HFF-Myc (cell line): ENCODE data around the gene ZMIZ1.

Experiments used
- DNase-seq: peaks from one replicate; pipeline ENCODE4 v3.0.0-alpha.2; 2011; ENCODE audit warnings: low read depth; ENCODE audit errors: extremely low read depth
- H3K4me3 ChIP-seq: replicated peaks from 2 replicates; pipeline ENCODE4 v1.5.1; 2011; ENCODE audit warnings: low read depth, mild to moderate bottlenecking, control low read depth, low read length
- TF ChIP-seq, protein P1 (sequence below): IDR thresholded peaks from 2 replicates; pipeline ENCODE4 v1.5.1; 2012; ENCODE audit warnings: mild to moderate bottlenecking, low read depth, low read length, control low read depth; ENCODE audit errors: missing control alignments

ZMIZ1 gene

DNA sequence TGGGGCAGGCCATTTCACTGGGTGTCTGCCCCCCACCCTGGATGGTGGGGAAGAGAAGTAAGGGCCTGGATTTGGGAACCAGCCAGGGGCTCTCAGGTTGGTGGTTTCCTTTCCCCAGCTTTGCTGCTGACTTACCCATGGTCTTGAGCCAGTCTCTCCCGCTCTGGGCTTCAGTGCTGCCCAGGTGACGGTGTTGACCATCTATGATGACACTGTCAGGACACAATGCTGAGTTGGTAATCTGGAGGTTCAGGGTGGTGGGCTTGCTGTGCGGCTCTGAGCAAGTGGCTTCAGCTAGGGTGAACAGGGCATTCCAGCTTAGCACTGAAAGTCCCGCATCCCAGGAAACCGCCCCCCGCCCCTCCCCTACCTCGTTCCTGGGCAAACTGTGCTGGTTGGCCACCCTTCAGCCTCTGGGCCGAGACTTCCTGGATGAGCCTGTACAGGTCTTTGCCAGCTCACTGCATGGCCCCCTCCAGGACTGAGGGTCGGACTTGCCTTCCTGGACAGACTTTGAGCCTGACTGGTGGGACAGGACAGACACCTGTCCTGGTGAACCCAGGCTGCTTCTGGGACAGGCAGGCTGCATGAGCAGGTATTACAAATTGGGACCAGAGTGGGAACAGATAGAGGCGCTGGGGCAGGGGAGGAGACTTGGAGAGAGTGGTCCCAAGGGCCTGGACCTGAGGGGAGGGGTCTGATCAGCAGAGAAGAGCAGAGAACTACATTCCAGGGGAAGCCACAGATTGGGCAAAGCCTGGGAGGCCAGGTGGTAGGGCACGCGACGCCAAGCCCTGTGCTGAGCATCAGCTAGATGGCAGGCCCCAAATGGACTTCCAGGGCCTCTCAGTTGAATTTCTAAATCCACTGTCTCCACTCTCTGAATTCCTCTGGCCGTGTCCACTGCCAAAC lies 19.9 kb upstream of the ZMIZ1 start:
- DNase-seq, result no peak
- TF ChIP-seq, protein P1, sequence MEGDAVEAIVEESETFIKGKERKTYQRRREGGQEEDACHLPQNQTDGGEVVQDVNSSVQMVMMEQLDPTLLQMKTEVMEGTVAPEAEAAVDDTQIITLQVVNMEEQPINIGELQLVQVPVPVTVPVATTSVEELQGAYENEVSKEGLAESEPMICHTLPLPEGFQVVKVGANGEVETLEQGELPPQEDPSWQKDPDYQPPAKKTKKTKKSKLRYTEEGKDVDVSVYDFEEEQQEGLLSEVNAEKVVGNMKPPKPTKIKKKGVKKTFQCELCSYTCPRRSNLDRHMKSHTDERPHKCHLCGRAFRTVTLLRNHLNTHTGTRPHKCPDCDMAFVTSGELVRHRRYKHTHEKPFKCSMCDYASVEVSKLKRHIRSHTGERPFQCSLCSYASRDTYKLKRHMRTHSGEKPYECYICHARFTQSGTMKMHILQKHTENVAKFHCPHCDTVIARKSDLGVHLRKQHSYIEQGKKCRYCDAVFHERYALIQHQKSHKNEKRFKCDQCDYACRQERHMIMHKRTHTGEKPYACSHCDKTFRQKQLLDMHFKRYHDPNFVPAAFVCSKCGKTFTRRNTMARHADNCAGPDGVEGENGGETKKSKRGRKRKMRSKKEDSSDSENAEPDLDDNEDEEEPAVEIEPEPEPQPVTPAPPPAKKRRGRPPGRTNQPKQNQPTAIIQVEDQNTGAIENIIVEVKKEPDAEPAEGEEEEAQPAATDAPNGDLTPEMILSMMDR, result no peak
- no peak overlapping the region for H3K4me3 ChIP-seq

DNA sequence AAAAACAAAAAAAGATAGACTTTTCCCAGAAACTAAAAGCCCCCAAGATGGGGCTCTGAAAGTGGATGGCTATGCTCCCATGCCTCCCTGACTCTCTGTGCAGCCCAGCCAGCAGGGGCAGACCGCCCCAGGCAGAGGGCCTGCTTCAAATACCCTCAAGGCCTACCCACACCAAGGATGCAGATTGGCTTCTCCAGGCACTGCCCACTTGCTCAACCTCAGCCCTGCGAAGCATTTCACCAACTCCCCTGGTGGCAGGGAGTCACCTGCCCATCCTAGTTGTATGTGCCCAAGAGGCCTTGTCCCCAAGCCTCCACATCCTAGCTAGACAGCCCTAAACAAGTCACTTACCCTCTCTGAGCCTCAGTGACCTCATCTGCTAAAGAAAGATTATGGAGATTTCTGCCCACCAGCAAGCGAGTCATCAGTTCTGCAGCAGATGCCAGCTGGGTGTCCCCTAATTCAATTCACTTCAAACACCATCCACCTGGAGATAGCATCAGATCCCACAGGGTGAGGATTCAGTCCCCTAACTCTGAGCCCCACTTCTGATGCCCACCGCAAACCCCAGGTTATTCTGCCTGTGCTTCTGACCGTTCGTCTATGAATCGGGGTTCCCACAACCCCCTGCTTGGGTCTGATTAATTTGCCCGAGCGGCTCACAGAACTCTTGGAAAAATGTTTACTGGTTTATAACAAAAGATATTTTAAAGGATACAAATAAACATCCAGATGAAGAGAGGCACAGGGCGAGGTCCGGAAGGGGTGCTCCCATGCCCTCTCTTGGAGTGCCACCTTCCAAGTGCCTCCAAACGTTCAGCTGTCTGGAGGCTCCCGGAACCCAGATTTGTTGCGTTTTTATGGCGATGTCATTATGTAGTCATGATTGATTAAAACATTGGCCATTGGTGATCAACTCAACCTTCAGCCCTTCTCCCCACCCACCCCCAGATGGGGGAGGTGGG lies 18.6 kb upstream of the ZMIZ1 start:
- H3K4me3 ChIP-seq, result no peak overlapping the region
- TF ChIP-seq, protein P1, result no peak
- DNase-seq, result no peak

DNA sequence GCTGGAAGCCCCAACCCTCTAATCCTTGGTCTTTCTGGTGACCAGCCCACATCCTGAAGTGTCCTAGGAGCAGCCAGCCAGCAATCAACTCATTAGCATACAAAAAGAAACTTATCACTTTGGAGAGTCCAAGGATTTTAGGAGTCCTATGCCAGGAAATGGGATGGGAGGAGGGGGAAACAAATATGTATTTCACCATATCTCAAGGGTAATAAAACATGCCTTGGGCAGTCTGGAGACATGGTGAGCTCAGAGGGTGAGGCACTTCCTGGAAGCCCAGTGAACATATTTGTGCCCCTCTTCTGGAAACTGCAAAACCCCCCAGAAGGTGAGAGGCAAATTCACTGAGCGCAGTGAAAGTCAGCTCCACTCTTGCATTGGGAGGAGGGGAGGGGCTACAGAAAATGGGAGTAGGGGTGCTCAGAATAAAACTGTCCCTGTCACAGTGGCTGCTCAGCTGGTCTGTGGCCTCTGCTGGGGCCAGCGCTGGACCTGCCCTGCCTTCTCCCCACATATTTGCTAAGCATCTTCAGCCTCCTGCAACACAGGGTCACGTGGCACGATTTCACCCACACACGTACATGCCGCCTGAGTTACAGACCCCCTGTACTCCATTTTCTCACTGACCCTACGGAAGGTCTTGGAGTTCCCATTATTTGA lies 17.7 kb upstream of the ZMIZ1 start:
- DNase-seq, result no peak
- no peak overlapping the region for H3K4me3 ChIP-seq
- TF ChIP-seq, protein P1, result no peak

DNA sequence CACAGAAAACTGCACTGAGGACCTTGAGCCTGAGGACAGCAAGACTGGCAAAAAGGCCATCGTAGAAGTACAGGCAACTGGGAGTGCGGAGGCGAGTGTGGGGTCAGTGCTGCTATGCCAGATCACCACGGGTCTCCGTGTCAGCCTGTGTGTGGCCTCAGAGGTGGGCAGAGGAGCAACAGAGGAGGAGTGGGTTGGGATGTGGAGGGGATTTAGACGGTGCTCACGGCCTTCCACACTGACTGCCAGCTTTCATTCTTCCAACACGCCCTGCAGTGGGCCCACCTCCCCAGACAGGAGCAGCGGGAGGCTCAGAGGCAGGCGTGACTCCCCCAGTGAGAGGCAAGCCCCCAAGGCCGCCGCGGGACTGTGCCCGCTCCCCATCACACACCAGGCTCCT lies 17.0 kb upstream of the ZMIZ1 start:
- DNase-seq, result no peak
- TF ChIP-seq, protein P1, result no peak
- H3K4me3 ChIP-seq, result no peak overlapping the region

DNA sequence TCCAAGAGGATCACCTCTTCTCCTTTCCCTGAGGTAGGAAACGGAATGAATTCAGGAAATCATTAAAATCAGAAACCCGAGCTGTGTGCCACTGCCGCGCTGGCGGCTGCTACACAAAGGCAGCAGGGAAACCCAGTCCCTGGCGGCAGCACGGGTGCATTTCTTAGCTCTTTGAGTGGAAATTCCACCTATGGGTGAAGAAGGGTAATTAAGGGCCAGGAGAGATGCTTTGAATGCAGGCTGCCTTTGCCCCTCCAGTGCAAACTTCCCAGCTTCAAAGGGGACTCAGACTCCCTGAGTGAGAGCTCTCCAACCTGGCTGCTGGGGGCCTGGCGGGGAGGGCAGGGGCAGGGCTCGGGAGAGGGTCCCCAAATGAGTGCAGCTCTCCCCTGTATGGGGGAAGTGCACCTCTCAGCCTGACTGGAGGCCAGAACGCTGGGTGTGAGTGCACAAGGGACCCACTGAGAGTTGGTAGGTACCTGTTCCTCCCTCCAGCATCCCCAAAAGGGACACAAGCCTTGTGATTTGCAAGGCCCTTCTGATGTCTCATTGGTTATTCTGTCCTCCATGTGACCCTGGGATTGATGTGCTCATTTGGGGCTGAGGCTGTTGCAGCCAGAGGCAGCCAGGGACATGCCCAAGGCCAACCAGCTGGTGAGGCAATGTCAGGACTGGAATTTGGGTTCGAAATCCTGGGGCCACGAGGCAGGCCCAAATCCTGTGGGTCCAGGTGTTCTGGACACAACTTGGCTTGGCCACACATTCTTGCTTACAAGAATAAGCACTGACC lies 16.3 kb upstream of the ZMIZ1 start:
- DNase-seq, result no peak

More for the DNA sequence above, 16.3 kb upstream of the ZMIZ1 start:
- TF ChIP-seq, protein P1, result peak; percentile 5
- no peak overlapping the region for H3K4me3 ChIP-seq
